ENCODE results near the gene TMEM132A.

DNA sequence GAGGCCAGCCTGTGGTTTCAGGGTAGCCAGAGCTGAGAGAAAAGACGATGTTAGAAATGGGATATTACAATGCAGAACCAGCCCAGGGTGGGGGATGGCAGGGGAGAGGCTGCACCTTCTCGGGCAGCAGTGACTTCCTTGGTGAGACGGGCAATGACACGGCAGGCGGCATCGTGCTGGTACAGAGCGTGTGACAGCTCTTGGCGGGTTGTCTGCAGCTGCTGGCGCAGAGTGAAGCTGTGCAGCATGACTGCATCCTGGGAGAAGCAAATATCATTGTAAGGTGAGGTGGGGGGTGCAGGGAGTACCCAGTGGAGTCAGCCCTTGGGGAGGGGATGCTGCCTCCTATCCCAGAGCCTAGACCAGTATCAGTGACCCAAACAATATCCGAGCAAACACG lies 21.6 kb upstream of the TMEM132A start:
- TF ChIP-seq EP300 (IDR thresholded peaks at IDR 0.05; ENCODE audit: borderline replicate concordance in 1 of 2, control insufficient read depth in 1 of 2, low read depth in 2 of 2, low read length in 2 of 2): no peak
- TF ChIP-seq, protein P1, sequence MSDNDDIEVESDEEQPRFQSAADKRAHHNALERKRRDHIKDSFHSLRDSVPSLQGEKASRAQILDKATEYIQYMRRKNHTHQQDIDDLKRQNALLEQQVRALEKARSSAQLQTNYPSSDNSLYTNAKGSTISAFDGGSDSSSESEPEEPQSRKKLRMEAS (IDR thresholded peaks at IDR 0.05; ENCODE audit: low read depth, low read length): no peak
- TF ChIP-seq ZSCAN29 (IDR thresholded peaks at IDR 0.05): no peak
- TF ChIP-seq MEF2B (IDR thresholded peaks at IDR 0.05; ENCODE audit: partially characterized antibody, poor library complexity, severe bottlenecking): no peak
- TF ChIP-seq FOXK2 (IDR thresholded peaks at IDR 0.05): no peak
